Measurements from ENCODE around the gene NDUFS7.

The NDUFS7 gene

GRCh38 chr19:1386945-1387683 is 3.4 kb downstream of the NDUFS7 start:
- no peak for DNase-seq

GRCh38 chr19:1387684-1388636 is 4.3 kb downstream of the NDUFS7 start:
- DNase-seq = no peak

- DNase-seq = no peak
Observed at GRCh38 chr19:1388637-1389026, 4.9 kb downstream of the NDUFS7 start.

GRCh38 chr19:1389033-1389940 is 5.6 kb downstream of the NDUFS7 start:
- no peak for DNase-seq

- DNase-seq = no peak
Observed at GRCh38 chr19:1390890-1391423, 7.2 kb downstream of the NDUFS7 start.

- no peak for DNase-seq
Observed at GRCh38 chr19:1392407-1392806, 8.7 kb downstream of the NDUFS7 start.

- no peak for DNase-seq
Observed at GRCh38 chr19:1392939-1393530, 9.3 kb downstream of the NDUFS7 start.

GRCh38 chr19:1393841-1394240 is 10.1 kb downstream of the NDUFS7 start:
- no peak for DNase-seq

- no peak for DNase-seq
Observed at GRCh38 chr19:1394252-1395193, 10.8 kb downstream of the NDUFS7 start.

GRCh38 chr19:1395194-1396018 is 11.7 kb downstream of the NDUFS7 start:
- DNase-seq = no peak

GRCh38 chr19:1396019-1396767 is 12.5 kb downstream of the NDUFS7 start:
- no peak for DNase-seq

- no peak for DNase-seq
Observed at GRCh38 chr19:1396768-1397679, 13.3 kb downstream of the NDUFS7 start.

GRCh38 chr19:1397838-1398237 is 14.1 kb downstream of the NDUFS7 start:
- DNase-seq = no peak

- no peak for DNase-seq
Observed at GRCh38 chr19:1399079-1399478, 15.4 kb downstream of the NDUFS7 start.

- DNase-seq = no peak
Observed at GRCh38 chr19:1399745-1400144, 16.0 kb downstream of the NDUFS7 start.

- no peak for DNase-seq
Observed at GRCh38 chr19:1400281-1401137, 16.8 kb downstream of the NDUFS7 start.
